H9 (cell line): ENCODE results near the gene IGFBP7. TPM values are rescaled to one million over a fixed set of nuclear protein-coding genes. Genes with fewer than 3 reads are reported as not detected.

Source experiments
- DNase-seq: peaks from one replicate; pipeline ENCODE4 v3.0.0-alpha.2; 2017
- H2AFZ ChIP-seq: one replicate; pipeline ENCODE4 v1.6.1; 2013; ENCODE audit warnings: mild to moderate bottlenecking, low read length, control low read depth, moderate library complexity
- H2AK5ac ChIP-seq: 2 replicates; pipeline ENCODE4 v1.6.1; 2013; ENCODE audit warnings: low read length, control low read depth, mixed read lengths; ENCODE audit not compliant: insufficient read length
- H2BK120ac ChIP-seq: one replicate; pipeline ENCODE4 v1.6.1; 2013; ENCODE audit warnings: low read depth, mild to moderate bottlenecking, low read length, control low read depth, inconsistent platforms; ENCODE audit not compliant: poor library complexity, severe bottlenecking
- H2BK12ac ChIP-seq: 2 replicates; pipeline ENCODE4 v1.6.1; 2013; ENCODE audit warnings: low read length, control low read depth, mixed read lengths, low read depth; ENCODE audit not compliant: insufficient read length
- H2BK15ac ChIP-seq: 2 replicates; pipeline ENCODE4 v1.6.1; 2013; ENCODE audit warnings: low read depth, low read length, control low read depth
- H2BK20ac ChIP-seq: one replicate; pipeline ENCODE4 v1.6.1; 2013; ENCODE audit warnings: low read depth, mild to moderate bottlenecking, low read length, control low read depth, inconsistent platforms; ENCODE audit not compliant: poor library complexity, severe bottlenecking
- H2BK5ac ChIP-seq: 2 replicates; pipeline ENCODE4 v1.6.1; 2013; ENCODE audit warnings: low read length, control low read depth, mixed read lengths; ENCODE audit not compliant: insufficient read length
- H3K14ac ChIP-seq: 2 replicates; pipeline ENCODE4 v1.6.1; 2013; ENCODE audit warnings: low read length, control low read depth; ENCODE audit not compliant: insufficient read depth
- H3K18ac ChIP-seq: 2 replicates; pipeline ENCODE4 v1.6.1; 2013; ENCODE audit warnings: low read depth, mild to moderate bottlenecking, mixed read lengths, low read length, control low read depth; ENCODE audit not compliant: insufficient read length
- H3K23ac ChIP-seq: 2 replicates; pipeline ENCODE4 v1.6.1; 2013; ENCODE audit warnings: low read length, control low read depth, mixed read lengths, low read depth; ENCODE audit not compliant: insufficient read length
- H3K23me2 ChIP-seq: 2 replicates; pipeline ENCODE4 v1.6.1; 2013; ENCODE audit warnings: low read depth, mild to moderate bottlenecking, mixed read lengths, low read length, control low read depth; ENCODE audit not compliant: insufficient read length, poor library complexity, severe bottlenecking
- H3K27ac ChIP-seq: 2 replicates; pipeline ENCODE4 v1.5.1; 2013; ENCODE audit warnings: low read length, control low read depth, mixed read lengths, low read depth; ENCODE audit not compliant: insufficient read length
- H3K27me3 ChIP-seq: 2 replicates; pipeline ENCODE4 v1.6.1; 2013; ENCODE audit warnings: low read length, control low read depth, inconsistent platforms; ENCODE audit not compliant: insufficient read depth
- H3K4ac ChIP-seq: 2 replicates; pipeline ENCODE4 v1.6.1; 2013; ENCODE audit warnings: low read depth, mild to moderate bottlenecking, control low read depth, inconsistent platforms, low read length, moderate library complexity
- H3K4me1 ChIP-seq: 2 replicates; pipeline ENCODE4 v1.6.1; 2013; ENCODE audit warnings: low read length, control low read depth, inconsistent platforms; ENCODE audit not compliant: insufficient read depth
- H3K4me2 ChIP-seq: 2 replicates; pipeline ENCODE4 v1.6.1; 2013; ENCODE audit warnings: low read length, control low read depth, mixed read lengths; ENCODE audit not compliant: insufficient read length, insufficient read depth
- H3K56ac ChIP-seq: 2 replicates; pipeline ENCODE4 v1.6.1; 2013; ENCODE audit warnings: low read depth, mild to moderate bottlenecking, mixed read lengths, low read length, control low read depth; ENCODE audit not compliant: insufficient read length
- H3K79me1 ChIP-seq: 2 replicates; pipeline ENCODE4 v1.6.1; 2013; ENCODE audit warnings: low read depth, mild to moderate bottlenecking, moderate library complexity, low read length, control low read depth, inconsistent platforms; ENCODE audit not compliant: insufficient read depth, poor library complexity, severe bottlenecking
- H3K79me2 ChIP-seq: 2 replicates; pipeline ENCODE4 v1.6.1; 2013; ENCODE audit warnings: low read length, control low read depth, inconsistent platforms; ENCODE audit not compliant: insufficient read depth
- H3K9ac ChIP-seq: 2 replicates; pipeline ENCODE4 v1.6.1; 2013; ENCODE audit warnings: low read length, control low read depth, mixed read lengths; ENCODE audit not compliant: insufficient read length; ENCODE audit errors: extremely low read depth
- H3K9me3 ChIP-seq: one replicate; pipeline ENCODE4 v1.6.1; 2013; ENCODE audit warnings: low read depth, low read length, inconsistent platforms; ENCODE audit not compliant: control insufficient read depth
- H3T11ph ChIP-seq: one replicate; pipeline ENCODE4 v1.6.1; 2013; ENCODE audit warnings: mild to moderate bottlenecking, low read length, control low read depth, inconsistent platforms
- H4K20me1 ChIP-seq: one replicate; pipeline ENCODE4 v1.6.1; 2013; ENCODE audit not compliant: control insufficient read depth, insufficient read length, insufficient read depth
- H4K5ac ChIP-seq: 2 replicates; pipeline ENCODE4 v1.6.1; 2013; ENCODE audit warnings: low read depth, mild to moderate bottlenecking, mixed read lengths, low read length, control low read depth; ENCODE audit not compliant: insufficient read length
- H4K8ac ChIP-seq: replicated peaks from 2 replicates; pipeline ENCODE4 v1.6.1; 2013; ENCODE audit warnings: low read length, control low read depth, mixed read lengths, low read depth; ENCODE audit not compliant: insufficient read length
- H4K91ac ChIP-seq: 2 replicates; pipeline ENCODE4 v1.6.1; 2013; ENCODE audit warnings: low read depth, mild to moderate bottlenecking, moderate library complexity, mixed read lengths, low read length, control low read depth; ENCODE audit not compliant: insufficient read length
- H3K27ac Mint-ChIP-seq, 3 experiments: 2 replicates in 2 of 3; 3 replicates in 1 of 3; pipeline ENCODE4 v1.8.0; 2020 to 2021; ENCODE audit warnings: mixed read lengths in 3 of 3, mild to moderate bottlenecking in 1 of 3, moderate library complexity in 1 of 3
- H3K27me3 Mint-ChIP-seq: 2 replicates; pipeline ENCODE4 v1.8.0; 2021; ENCODE audit warnings: low read depth, mild to moderate bottlenecking, moderate library complexity, mixed read lengths
- H3K36me3 Mint-ChIP-seq, 3 experiments: 2 replicates in 2 of 3; 3 replicates in 1 of 3; pipeline ENCODE4 v1.8.0; 2020 to 2021; ENCODE audit warnings: low read depth in 3 of 3, mixed read lengths in 3 of 3; ENCODE audit not compliant: insufficient read depth in 1 of 3
- H3K4me1 Mint-ChIP-seq, 2 experiments: 2 replicates each; pipeline ENCODE4 v1.8.0; 2020; ENCODE audit warnings: mixed read lengths in 2 of 2
- H3K4me3 Mint-ChIP-seq, 2 experiments: 2 replicates in 1 of 2; 3 replicates in 1 of 2; pipeline ENCODE4 v1.8.0; 2020 to 2021; ENCODE audit warnings: mild to moderate bottlenecking in 2 of 2, mixed read lengths in 2 of 2, moderate library complexity in 1 of 2
- H3K9me3 Mint-ChIP-seq, 2 experiments: 2 replicates in 1 of 2; 3 replicates in 1 of 2; pipeline ENCODE4 v1.8.0; 2020; ENCODE audit warnings: mild to moderate bottlenecking in 2 of 2, mixed read lengths in 2 of 2, moderate library complexity in 1 of 2
- CTCF ChIP-seq: fragments of 200-600 bp; sonication (generic); conservative IDR thresholded peaks from 3 replicates; pipeline ENCODE4 v1.8.0; 2021; ENCODE audit warnings: antibody characterized with exemption, mild to moderate bottlenecking
- WGBS: extraction: QIAGEN DNeasy Blood & Tissue Kit; methylation state at CpG from one replicate; pipeline ENCODE4 v1.1.7; 2013; ENCODE audit warnings: missing lambda C conversion rate, low lambda C conversion rate, mixed read lengths; ENCODE audit not compliant: insufficient read length; ENCODE audit errors: extremely low coverage; 5-methylcytosine and 5-hydroxymethylcytosine counted together
- total RNA-seq: library from RNA; stranded (reverse); gene quantifications from 2 replicates; pipeline ENCODE4 v1.2.1, GENCODE V29; 2021

The IGFBP7 gene
- total RNA-seq, 1 experiment from 2014 or later, result 0.37 TPM

GRCh38 chr4:57059890-57060716, 50.1 kb downstream of the IGFBP7 start:
- Histone ChIP-seq H4K5ac (no peak overlapping the region), H2BK15ac (no peak overlapping the region), H2AK5ac (no peak overlapping the region), H3K9me3 (no peaks in the 10 kb centered on the region), H3K4me2 (no peak overlapping the region), H4K20me1 (no peaks in the 10 kb centered on the region), H3K27me3 (no peaks in the 10 kb centered on the region), H3K4me1 (no peaks in the 10 kb centered on the region), H3T11ph (no peak overlapping the region), H3K79me1 (no peaks in the 10 kb centered on the region), H2BK12ac (no peak overlapping the region), H3K4ac (no peak overlapping the region), H3K9ac (no peak overlapping the region), H2AFZ (no peak overlapping the region), H3K14ac (no peak overlapping the region), H3K56ac (no peak overlapping the region), H4K91ac (no peak overlapping the region), H2BK5ac (no peak overlapping the region), H3K23me2 (no peaks in the 10 kb centered on the region), H2BK20ac (no peak overlapping the region), H4K8ac (no peak overlapping the region), H3K23ac (no peak overlapping the region), H3K18ac (no peak overlapping the region), H2BK120ac (no peak overlapping the region), H3K27ac (no peak overlapping the region), H3K79me2 (no peaks in the 10 kb centered on the region)
- Mint-ChIP-seq H3K4me1 (peaks cover 6 to 7% of the 10 kb centered on the region in 2 experiments; a peak in 3 of 4 replicates), H3K27me3 (peaks cover 5% of the 10 kb centered on the region; the same call in 1 of the 2 replicates), H3K36me3 (no peaks in the 10 kb centered on the region), H3K27ac (no peak overlapping the region), H3K9me3 (no peaks in the 10 kb centered on the region), H3K4me3 (no peak overlapping the region)
- no peak for DNase-seq
- no CpG with 5 or more reads among the region's 6 CpGs for WGBS
- no peak for TF ChIP-seq CTCF
